ENCODE data around the gene UMAD1.

Gene UMAD1

GRCh38 chr7:7688956-7689355 is 48.4 kb downstream of the UMAD1 start:
- no peak for DNase-seq (ENCODE audit: low read depth, low spot score)

GRCh38 chr7:7693881-7694280 is 53.3 kb downstream of the UMAD1 start:
- no peak for DNase-seq (ENCODE audit: low read depth, low spot score)

GRCh38 chr7:7694542-7694941 is 54.0 kb downstream of the UMAD1 start:
- no peak for DNase-seq (ENCODE audit: low read depth, low spot score)

GRCh38 chr7:7695111-7695817 is 54.7 kb downstream of the UMAD1 start:
- no peak for DNase-seq (ENCODE audit: low read depth, low spot score)

- no peak for DNase-seq (ENCODE audit: low read depth, low spot score)
Measured at GRCh38 chr7:7696458-7697119, 56.0 kb downstream of the UMAD1 start.

- DNase-seq (ENCODE audit: low read depth, low spot score), result no peak
Measured at GRCh38 chr7:7698930-7699329, 58.4 kb downstream of the UMAD1 start.

- no peak for DNase-seq (ENCODE audit: low read depth, low spot score)
Measured at GRCh38 chr7:7699380-7699779, 58.8 kb downstream of the UMAD1 start.

GRCh38 chr7:7699970-7700369 is 59.4 kb downstream of the UMAD1 start:
- no peak for DNase-seq (ENCODE audit: low read depth, low spot score)

GRCh38 chr7:7701527-7701926 is 61.0 kb downstream of the UMAD1 start:
- DNase-seq (ENCODE audit: low read depth, low spot score), result no peak

GRCh38 chr7:7702826-7703225 is 62.3 kb downstream of the UMAD1 start:
- DNase-seq (ENCODE audit: low read depth, low spot score), result no peak

GRCh38 chr7:7703427-7703826 is 62.9 kb downstream of the UMAD1 start:
- DNase-seq (ENCODE audit: low read depth, low spot score), result no peak

GRCh38 chr7:7704867-7705266 is 64.3 kb downstream of the UMAD1 start:
- no peak for DNase-seq (ENCODE audit: low read depth, low spot score)

GRCh38 chr7:7705318-7705717 is 64.8 kb downstream of the UMAD1 start:
- no peak for DNase-seq (ENCODE audit: low read depth, low spot score)

GRCh38 chr7:7706101-7706511 is 65.6 kb downstream of the UMAD1 start:
- DNase-seq (ENCODE audit: low read depth, low spot score), result no peak

GRCh38 chr7:7706556-7707172 is 66.1 kb downstream of the UMAD1 start:
- no peak for DNase-seq (ENCODE audit: low read depth, low spot score)

- DNase-seq (ENCODE audit: low read depth, low spot score), result no peak
Measured at GRCh38 chr7:7707246-7707645, 66.7 kb downstream of the UMAD1 start.

- no peak for DNase-seq (ENCODE audit: low read depth, low spot score)
Measured at GRCh38 chr7:7707806-7708205, 67.3 kb downstream of the UMAD1 start.

GRCh38 chr7:7709291-7709690 is 68.7 kb downstream of the UMAD1 start:
- DNase-seq (ENCODE audit: low read depth, low spot score), result no peak

- no peak for DNase-seq (ENCODE audit: low read depth, low spot score)
Measured at GRCh38 chr7:7710469-7710868, 69.9 kb downstream of the UMAD1 start.

GRCh38 chr7:7713730-7714129 is 73.2 kb downstream of the UMAD1 start:
- no peak for DNase-seq (ENCODE audit: low read depth, low spot score)

GRCh38 chr7:7718492-7718891 is 77.9 kb downstream of the UMAD1 start, which contains the start of gene RPA3:
Gene RPA3, minus strand, starts transcription at chr7:7718607. Its CDS starts 78,189 bp downstream, at chr7:7640418.
- DNase-seq (ENCODE audit: low read depth, low spot score), result no peak

- DNase-seq (ENCODE audit: low read depth, low spot score), result peak; percentile 18
Measured at GRCh38 chr7:7719236-7719635, 78.7 kb downstream of the UMAD1 start.

- no peak for DNase-seq (ENCODE audit: low read depth, low spot score)
Measured at GRCh38 chr7:7720193-7720592, 79.6 kb downstream of the UMAD1 start.
